Astrocyte (in vitro differentiated cells and primary cell): ENCODE results near the gene GOLGA6D.

Source experiments
- EZH2 ChIP-seq: IDR thresholded peaks from 2 replicates; pipeline ENCODE4 v1.6.1; 2012; ENCODE audit warnings: mild to moderate bottlenecking, low read length, inconsistent platforms; ENCODE audit not compliant: insufficient read depth
- TF ChIP-seq, protein P1 (sequence below): IDR thresholded peaks from 2 replicates; pipeline ENCODE4 v1.5.1; 2011; ENCODE audit warnings: low read depth, mild to moderate bottlenecking, inconsistent platforms, low read length, moderate library complexity; ENCODE audit not compliant: insufficient read depth

DNA sequence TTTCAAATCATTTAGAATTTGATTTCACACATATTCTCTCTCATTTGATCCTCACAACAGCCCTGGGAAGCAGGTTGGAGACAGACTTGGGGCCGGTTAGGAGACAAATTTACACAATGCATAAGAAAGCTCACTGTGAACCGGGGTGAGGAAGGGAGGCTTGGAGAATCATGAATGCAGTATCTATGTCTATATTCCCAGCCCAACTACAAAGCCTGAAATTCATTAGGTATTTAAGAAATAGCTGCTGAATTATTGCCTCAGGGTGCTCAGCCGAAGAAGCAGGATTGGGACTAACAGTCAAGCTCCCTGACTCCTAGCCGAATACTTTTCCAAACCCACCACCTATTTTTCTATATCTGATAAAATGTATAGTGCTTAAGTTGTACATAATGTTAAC lies 32.9 kb upstream of the GOLGA6D start:
- TF ChIP-seq, protein P1, sequence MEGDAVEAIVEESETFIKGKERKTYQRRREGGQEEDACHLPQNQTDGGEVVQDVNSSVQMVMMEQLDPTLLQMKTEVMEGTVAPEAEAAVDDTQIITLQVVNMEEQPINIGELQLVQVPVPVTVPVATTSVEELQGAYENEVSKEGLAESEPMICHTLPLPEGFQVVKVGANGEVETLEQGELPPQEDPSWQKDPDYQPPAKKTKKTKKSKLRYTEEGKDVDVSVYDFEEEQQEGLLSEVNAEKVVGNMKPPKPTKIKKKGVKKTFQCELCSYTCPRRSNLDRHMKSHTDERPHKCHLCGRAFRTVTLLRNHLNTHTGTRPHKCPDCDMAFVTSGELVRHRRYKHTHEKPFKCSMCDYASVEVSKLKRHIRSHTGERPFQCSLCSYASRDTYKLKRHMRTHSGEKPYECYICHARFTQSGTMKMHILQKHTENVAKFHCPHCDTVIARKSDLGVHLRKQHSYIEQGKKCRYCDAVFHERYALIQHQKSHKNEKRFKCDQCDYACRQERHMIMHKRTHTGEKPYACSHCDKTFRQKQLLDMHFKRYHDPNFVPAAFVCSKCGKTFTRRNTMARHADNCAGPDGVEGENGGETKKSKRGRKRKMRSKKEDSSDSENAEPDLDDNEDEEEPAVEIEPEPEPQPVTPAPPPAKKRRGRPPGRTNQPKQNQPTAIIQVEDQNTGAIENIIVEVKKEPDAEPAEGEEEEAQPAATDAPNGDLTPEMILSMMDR: no peak
- no peak for TF ChIP-seq EZH2
